GM18526 (cell line): ENCODE results near the gene KRTAP20-2.

ENCODE experiments used
- POLR2A ChIP-seq: IDR thresholded peaks from 3 replicates; pipeline ENCODE4 v1.6.1; 2011; ENCODE audit not compliant: insufficient read length; ENCODE audit errors: extremely low read depth

The KRTAP20-2 gene

DNA sequence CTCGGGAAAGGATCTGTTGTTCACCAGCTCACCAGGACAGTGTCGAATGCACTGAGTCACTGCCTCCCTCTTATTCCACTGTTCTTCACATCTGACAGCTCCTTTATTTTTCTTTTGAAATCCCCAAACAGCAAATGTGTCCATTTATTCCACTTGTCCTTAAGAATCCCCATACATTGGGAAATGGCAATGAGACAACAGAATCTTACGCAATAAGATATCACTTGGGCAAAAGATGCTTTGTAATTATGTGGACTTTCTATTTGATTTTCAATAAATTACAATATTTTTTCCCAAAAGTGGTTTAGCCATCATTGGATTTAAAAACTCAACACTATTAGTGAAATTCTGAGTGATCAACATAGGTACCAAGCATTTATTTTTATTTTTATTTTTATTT lies 3.7 kb downstream of the KRTAP20-2 start:
- TF ChIP-seq POLR2A, result no peak

- TF ChIP-seq POLR2A, result no peak
These were observed 7.6 kb downstream of the KRTAP20-2 start, which contains the start of gene KRTAP20-3 for GRCh38 chr21:30642564-30642963. Gene KRTAP20-3, plus strand, starts transcription at chr21:30642864.

DNA sequence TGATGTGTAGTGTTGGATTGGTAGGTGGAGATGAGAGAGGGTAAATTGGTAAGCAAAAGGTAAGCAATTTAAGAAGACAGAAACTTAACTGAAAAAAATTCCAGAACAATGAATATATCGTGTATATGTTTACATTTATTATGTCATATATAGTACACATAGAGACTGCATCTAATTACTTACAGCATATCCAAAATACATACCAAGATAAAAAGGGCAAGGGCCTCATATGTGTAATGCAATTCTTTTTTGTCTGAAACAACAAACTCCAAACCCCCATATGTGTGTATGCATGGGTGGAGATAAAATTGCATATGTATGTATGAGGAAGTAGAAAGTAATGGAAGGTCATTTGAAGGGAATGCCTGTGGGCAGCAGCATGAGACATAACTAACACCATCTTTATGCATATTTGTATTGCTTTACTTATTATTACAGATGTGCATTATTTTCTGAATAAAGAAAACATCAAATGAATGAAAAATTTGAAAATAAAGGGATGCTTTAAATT lies 12.0 kb downstream of the KRTAP20-2 start:
- TF ChIP-seq POLR2A, result no peak

DNA sequence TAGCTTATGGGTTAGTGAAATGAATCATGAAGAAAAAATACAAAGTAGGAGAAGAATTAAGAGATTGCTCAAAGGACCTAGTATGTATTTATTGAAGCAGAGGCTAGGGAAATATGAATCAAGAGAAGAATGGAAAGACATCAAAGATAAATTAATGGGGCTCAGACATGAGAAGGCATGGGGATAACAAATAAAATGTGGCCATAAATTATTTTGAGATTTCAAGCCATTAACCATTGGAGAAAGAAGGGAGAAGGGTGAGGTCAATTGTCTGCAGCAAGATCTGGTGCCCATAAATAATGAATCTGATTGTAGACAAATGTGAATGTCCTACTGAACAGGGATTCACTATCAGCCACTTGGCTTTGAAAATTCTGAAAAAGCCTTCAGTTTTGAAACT lies 17.9 kb downstream of the KRTAP20-2 start:
- no peak for TF ChIP-seq POLR2A

DNA sequence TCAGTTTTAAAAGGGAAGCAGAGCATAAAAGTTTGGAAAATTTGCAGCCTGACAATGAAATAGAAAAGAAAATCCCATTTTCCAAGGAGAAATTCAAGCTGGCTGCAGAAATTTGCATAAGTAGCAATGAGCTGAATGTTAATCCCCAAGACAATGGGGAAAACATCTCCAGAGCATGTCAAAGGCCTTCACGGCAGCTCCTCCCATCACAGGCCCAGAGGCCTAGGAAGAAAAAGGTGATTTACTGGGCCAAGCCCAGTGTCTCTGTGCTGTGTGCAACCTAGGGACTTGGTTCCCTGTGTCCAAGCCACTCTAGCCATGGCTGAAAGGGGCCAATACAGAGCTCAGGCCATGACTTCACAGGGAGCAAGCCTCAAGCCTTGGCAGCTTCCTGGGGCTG lies 33.8 kb downstream of the KRTAP20-2 start:
- no peak for TF ChIP-seq POLR2A

GRCh38 chr21:30672985-30673650 lies 38.1 kb downstream of the KRTAP20-2 start:
- no peak for TF ChIP-seq POLR2A

GRCh38 chr21:30674312-30674711 lies 39.3 kb downstream of the KRTAP20-2 start:
- no peak for TF ChIP-seq POLR2A

DNA sequence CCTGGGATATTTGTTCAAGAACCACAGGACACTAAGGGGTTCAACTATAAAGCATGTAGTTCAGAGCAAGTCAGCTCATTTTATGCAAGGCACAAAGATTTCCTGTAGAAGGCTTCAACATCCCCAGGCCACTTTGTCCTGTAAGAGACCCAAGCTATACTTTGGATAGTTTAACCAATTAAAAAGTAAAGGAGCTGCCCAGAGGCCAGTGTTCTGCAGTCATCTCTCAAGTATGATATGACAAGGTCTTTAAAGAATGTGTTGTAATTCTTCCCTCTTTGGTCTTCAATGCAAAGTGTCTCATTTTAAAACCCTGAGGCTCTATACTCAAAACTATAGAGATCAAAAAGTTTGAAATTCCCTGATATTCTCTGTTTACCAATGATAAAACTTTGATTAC lies 41.7 kb downstream of the KRTAP20-2 start:
- TF ChIP-seq POLR2A, result no peak

DNA sequence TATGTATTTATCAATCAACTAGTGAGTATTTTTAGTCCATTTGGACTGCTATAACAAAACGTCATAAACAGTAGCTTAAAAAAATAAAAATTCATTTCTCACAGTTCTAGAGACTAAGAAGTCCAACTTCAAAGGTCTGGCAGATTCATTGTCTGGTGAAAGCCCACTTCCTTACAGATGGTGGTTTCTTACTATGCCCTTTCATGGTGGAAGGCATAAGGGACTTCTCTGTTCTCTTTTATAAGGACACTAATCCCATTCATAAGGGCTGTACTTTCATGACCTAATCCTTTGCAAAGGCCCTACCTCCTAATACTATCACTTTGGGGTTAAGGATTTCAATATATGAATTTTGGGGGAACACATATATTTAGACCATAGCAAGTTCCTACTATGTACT lies 45.6 kb downstream of the KRTAP20-2 start:
- no peak for TF ChIP-seq POLR2A

- TF ChIP-seq POLR2A, result no peak
These were observed 49.5 kb downstream of the KRTAP20-2 start for GRCh38 chr21:30684506-30684905.
